ENCODE data around the gene PREX1. TPM values are rescaled to one million over a fixed set of nuclear protein-coding genes. Genes with fewer than 3 reads are reported as not detected.

PREX1 gene
- total RNA-seq, 2 donors from 2014 or later: 7.4 to 37.9 TPM

- no peaks in the 10 kb centered on the region for H3K9me3 ChIP-seq
- intact Hi-C loops (cut with DNase I): no loop called here
- H3K27me3 ChIP-seq (replicated peaks; ENCODE audit: insufficient read depth): no peaks in the 10 kb centered on the region
- H3K27ac ChIP-seq: no peak overlapping the region
- H3K4me1 ChIP-seq (replicated peaks): peaks cover 11% of the 10 kb centered on the region
- TF ChIP-seq CTCF (IDR thresholded peaks at IDR 0.05) (no peak), POLR2AphosphoS5 (IDR thresholded peaks at IDR 0.05) (no peak), POLR2A (IDR thresholded peaks at IDR 0.05) (no peak)
- H3K4me3 ChIP-seq: no peak overlapping the region
- no peaks in the 10 kb centered on the region for H3K36me3 ChIP-seq
- DNase-seq (ENCODE audit: low spot score): no peak
- 78% methylated on average over 14 of the region's 14 CpGs for WGBS
Observed at GRCh38 chr20:48661575-48662455, 166.0 kb downstream of the PREX1 start.

- Histone ChIP-seq H3K9me3 (no peaks in the 10 kb centered on the region), H3K4me1 (replicated peaks) (peaks cover 11% of the 10 kb centered on the region), H3K27me3 (replicated peaks; ENCODE audit: insufficient read depth) (no peaks in the 10 kb centered on the region), H3K27ac (no peak overlapping the region), H3K36me3 (no peaks in the 10 kb centered on the region), H3K4me3 (no peak overlapping the region)
- no peak for TF ChIP-seq POLR2AphosphoS5 (IDR thresholded peaks at IDR 0.05)
- TF ChIP-seq CTCF (IDR thresholded peaks at IDR 0.05): no peak
- TF ChIP-seq POLR2A (IDR thresholded peaks at IDR 0.05): no peak
- DNase-seq (ENCODE audit: low spot score): no peak
- intact Hi-C loops (cut with DNase I): no loop called here
- WGBS: 98% methylated on average over 9 of the region's 9 CpGs
Observed at GRCh38 chr20:48660788-48661187, 167.0 kb downstream of the PREX1 start.

GRCh38 chr20:48659858-48660257, 167.9 kb downstream of the PREX1 start:
- Histone ChIP-seq H3K27me3 (replicated peaks; ENCODE audit: insufficient read depth) (no peaks in the 10 kb centered on the region), H3K36me3 (no peaks in the 10 kb centered on the region), H3K4me1 (replicated peaks) (peaks cover 11% of the 10 kb centered on the region), H3K4me3 (no peak overlapping the region), H3K27ac (peak overlapping the region in 1 of 2 donors; percentile 54), H3K9me3 (no peaks in the 10 kb centered on the region)
- TF ChIP-seq POLR2AphosphoS5 (IDR thresholded peaks at IDR 0.05) (peak; percentile 94), CTCF (IDR thresholded peaks at IDR 0.05) (no peak), POLR2A (IDR thresholded peaks at IDR 0.05) (no peak)
- intact Hi-C loops (cut with DNase I): loop anchor here (5.0 kb wide), 1 partner anchor 167 kb away; the partner anchor contains the start of gene PREX1
- DNase-seq (ENCODE audit: low spot score): peak; percentile 85
- WGBS: 37% methylated on average over 8 of the region's 8 CpGs

- peak; percentile 53 for DNase-seq (ENCODE audit: low spot score)
- WGBS: 64% methylated on average over 8 of the region's 8 CpGs
- peak; percentile 64 for TF ChIP-seq POLR2AphosphoS5 (IDR thresholded peaks at IDR 0.05)
- no peak for TF ChIP-seq POLR2A (IDR thresholded peaks at IDR 0.05)
- no peak for TF ChIP-seq CTCF (IDR thresholded peaks at IDR 0.05)
- no peaks in the 10 kb centered on the region for H3K27me3 ChIP-seq (replicated peaks; ENCODE audit: insufficient read depth)
- H3K36me3 ChIP-seq: no peaks in the 10 kb centered on the region
- intact Hi-C loops (cut with DNase I): loop anchor here (5.0 kb wide), 1 partner anchor 169 kb away; the partner anchor contains the start of gene PREX1
- no peak overlapping the region for H3K4me3 ChIP-seq
- H3K27ac ChIP-seq: peak overlapping the region in 1 of 2 donors; percentile 54
- peaks cover 11% of the 10 kb centered on the region for H3K4me1 ChIP-seq (replicated peaks)
- no peaks in the 10 kb centered on the region for H3K9me3 ChIP-seq
Observed at GRCh38 chr20:48658505-48658904, 169.3 kb downstream of the PREX1 start.

- no peak for DNase-seq (ENCODE audit: low spot score)
- WGBS: 81% methylated on average over 9 of the region's 9 CpGs
- no peaks in the 10 kb centered on the region for H3K36me3 ChIP-seq
- peak overlapping the region in 1 of 2 donors; percentile 54 for H3K27ac ChIP-seq
- no peak overlapping the region for H3K4me3 ChIP-seq
- no peaks in the 10 kb centered on the region for H3K27me3 ChIP-seq (replicated peaks; ENCODE audit: insufficient read depth)
- TF ChIP-seq POLR2AphosphoS5 (IDR thresholded peaks at IDR 0.05) (no peak), POLR2A (IDR thresholded peaks at IDR 0.05) (no peak), CTCF (IDR thresholded peaks at IDR 0.05) (no peak)
- intact Hi-C loops (cut with DNase I): loop anchor here (5.0 kb wide), 1 partner anchor 169 kb away; the partner anchor contains the start of gene PREX1
- no peaks in the 10 kb centered on the region for H3K9me3 ChIP-seq
- peaks cover 11% of the 10 kb centered on the region for H3K4me1 ChIP-seq (replicated peaks)
Observed at GRCh38 chr20:48658198-48658476, 169.7 kb downstream of the PREX1 start.

Measured in prostate gland (tissue), 2 donors.